GM12801 (cell line): Measurements from ENCODE around the gene SERTAD3.

ENCODE experiments used
- TF ChIP-seq, protein P1 (sequence below): IDR thresholded peaks from one replicate; pipeline ENCODE4 v1.5.1; 2011; ENCODE audit warnings: control low read depth; ENCODE audit not compliant: insufficient read length; ENCODE audit errors: extremely low read depth

SERTAD3 gene

GRCh38 chr19:40419780-40420179, 24.4 kb downstream of the SERTAD3 start:
- TF ChIP-seq, protein P1, sequence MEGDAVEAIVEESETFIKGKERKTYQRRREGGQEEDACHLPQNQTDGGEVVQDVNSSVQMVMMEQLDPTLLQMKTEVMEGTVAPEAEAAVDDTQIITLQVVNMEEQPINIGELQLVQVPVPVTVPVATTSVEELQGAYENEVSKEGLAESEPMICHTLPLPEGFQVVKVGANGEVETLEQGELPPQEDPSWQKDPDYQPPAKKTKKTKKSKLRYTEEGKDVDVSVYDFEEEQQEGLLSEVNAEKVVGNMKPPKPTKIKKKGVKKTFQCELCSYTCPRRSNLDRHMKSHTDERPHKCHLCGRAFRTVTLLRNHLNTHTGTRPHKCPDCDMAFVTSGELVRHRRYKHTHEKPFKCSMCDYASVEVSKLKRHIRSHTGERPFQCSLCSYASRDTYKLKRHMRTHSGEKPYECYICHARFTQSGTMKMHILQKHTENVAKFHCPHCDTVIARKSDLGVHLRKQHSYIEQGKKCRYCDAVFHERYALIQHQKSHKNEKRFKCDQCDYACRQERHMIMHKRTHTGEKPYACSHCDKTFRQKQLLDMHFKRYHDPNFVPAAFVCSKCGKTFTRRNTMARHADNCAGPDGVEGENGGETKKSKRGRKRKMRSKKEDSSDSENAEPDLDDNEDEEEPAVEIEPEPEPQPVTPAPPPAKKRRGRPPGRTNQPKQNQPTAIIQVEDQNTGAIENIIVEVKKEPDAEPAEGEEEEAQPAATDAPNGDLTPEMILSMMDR, result no peak

DNA sequence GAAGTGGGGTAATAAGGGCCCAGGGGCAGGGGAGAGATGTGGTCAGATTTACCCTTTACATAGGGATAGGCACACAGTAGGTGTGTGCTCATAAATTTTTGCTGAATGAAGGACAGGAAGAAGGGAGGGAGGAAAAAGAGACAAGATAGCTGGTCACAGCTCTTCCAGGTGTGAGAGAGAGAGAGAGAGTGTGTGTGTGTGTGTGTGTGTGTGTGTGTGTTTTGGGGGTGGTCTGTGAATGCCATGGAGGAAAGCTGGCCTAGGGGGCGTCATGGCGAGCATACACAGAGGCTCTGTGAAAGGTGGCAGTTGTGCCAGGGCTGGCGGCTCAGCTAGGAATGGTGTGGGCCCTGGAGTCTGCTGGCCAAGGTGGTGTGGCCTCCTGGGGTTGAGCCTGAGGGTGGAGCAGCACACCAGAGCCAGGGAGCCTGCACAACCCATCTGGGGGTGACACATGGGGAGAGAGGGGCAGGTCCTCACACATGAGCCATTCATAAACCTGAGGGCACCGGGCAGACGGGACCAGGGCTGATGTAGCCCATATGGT, 25.0 kb downstream of the SERTAD3 start:
- TF ChIP-seq, protein P1, result no peak

- TF ChIP-seq, protein P1, result no peak
Measured at GRCh38 chr19:40418040-40418439, 26.1 kb downstream of the SERTAD3 start.

- TF ChIP-seq, protein P1, result no peak
Measured at GRCh38 chr19:40417643-40417981, 26.5 kb downstream of the SERTAD3 start.

GRCh38 chr19:40416918-40417642, 27.1 kb downstream of the SERTAD3 start:
- TF ChIP-seq, protein P1, result no peak

DNA sequence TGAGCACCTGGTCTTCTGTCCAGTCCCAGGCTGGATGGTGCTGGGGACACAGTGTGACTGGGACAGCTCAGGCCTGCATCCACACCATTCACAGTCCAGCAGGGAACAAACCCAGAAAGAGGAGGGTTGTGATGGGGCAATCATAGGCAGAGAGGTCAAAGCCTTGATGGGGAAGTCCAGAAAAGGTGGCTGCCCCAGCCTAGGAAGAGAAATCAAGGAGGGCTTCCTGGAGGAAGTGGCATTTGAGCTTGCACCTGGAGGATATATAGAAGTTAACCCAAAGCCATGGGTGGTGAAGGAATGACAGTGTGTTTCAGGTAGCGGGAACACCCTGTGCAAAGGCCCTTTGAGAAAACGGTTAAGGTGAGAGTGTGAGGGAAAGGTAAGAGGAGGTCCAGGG, 28.4 kb downstream of the SERTAD3 start:
- TF ChIP-seq, protein P1, result no peak

- TF ChIP-seq, protein P1, result no peak
Measured at GRCh38 chr19:40414542-40415535, 29.3 kb downstream of the SERTAD3 start.
